Mesothelial cell of epicardium (in vitro differentiated cells): ENCODE results near the gene FRY. TPM values are rescaled to one million over a fixed set of nuclear protein-coding genes. Genes with fewer than 3 reads are reported as not detected.

Experiments
- DNase-seq, 2 experiments: peaks; one replicate each; pipeline ENCODE4 v3.0.0; 2021; ENCODE audit warnings: low spot score in 2 of 2; ENCODE audit not compliant: unreplicated experiment in 2 of 2
- H3K27ac Mint-ChIP-seq: 2 replicates; pipeline ENCODE4 v1.8.0; 2021; ENCODE audit warnings: mixed read lengths
- H3K27me3 Mint-ChIP-seq: 2 replicates; pipeline ENCODE4 v1.8.0; 2021; ENCODE audit warnings: low read depth, mixed read lengths
- H3K36me3 Mint-ChIP-seq: 2 replicates; pipeline ENCODE4 v1.8.0; 2021; ENCODE audit warnings: mixed read lengths
- H3K4me1 Mint-ChIP-seq: 2 replicates; pipeline ENCODE4 v1.8.0; 2021; ENCODE audit warnings: mixed read lengths
- H3K4me3 Mint-ChIP-seq: 2 replicates; pipeline ENCODE4 v1.8.0; 2021; ENCODE audit warnings: mild to moderate bottlenecking, moderate library complexity, mixed read lengths
- H3K9me3 Mint-ChIP-seq: 2 replicates; pipeline ENCODE4 v1.8.0; 2021; ENCODE audit warnings: mixed read lengths
- total RNA-seq: library from RNA; stranded (reverse); gene quantifications from 3 replicates; pipeline ENCODE4 v1.2.1, GENCODE V29; 2021
- TF ChIP-seq, protein P1 (sequence below): fragments of 200-600 bp; sonication (generic); IDR thresholded peaks from one replicate; pipeline ENCODE4 v1.5.0; 2021; ENCODE audit warnings: antibody characterized with exemption; ENCODE audit not compliant: unreplicated experiment

FRY gene
- total RNA-seq, 1 donor from 2014 or later: 18.1 TPM

DNA sequence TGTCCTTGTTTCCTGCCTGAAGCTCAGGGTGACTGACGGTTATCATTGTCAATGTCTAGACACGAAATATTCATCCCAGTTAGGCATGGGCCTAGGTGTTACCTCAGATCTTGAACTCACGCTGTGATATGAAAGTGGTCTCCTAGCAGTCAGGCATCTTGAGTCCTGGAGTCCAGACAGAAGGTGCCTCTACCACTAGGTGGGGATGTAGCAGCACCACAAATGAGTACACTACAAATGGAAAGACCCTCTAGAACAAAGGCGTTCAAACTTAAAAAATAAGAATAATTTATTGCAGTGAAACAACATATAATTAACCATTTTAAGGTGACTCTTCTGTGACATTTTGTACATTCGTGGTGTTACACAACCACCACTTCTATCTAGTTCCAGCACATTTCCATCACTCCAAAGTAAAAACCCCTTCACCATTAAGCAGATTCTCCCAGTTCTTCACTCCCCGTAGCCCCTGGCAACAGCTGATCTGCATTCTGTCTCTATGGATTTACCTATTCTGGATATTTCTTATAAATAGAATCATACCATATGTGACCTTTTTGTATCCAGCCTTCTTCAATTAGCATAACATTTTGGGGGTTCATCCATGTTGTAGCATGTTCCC is 11.9 kb upstream of the FRY start:
- no peak overlapping the region for H3K4me3 Mint-ChIP-seq
- TF ChIP-seq, protein P1, sequence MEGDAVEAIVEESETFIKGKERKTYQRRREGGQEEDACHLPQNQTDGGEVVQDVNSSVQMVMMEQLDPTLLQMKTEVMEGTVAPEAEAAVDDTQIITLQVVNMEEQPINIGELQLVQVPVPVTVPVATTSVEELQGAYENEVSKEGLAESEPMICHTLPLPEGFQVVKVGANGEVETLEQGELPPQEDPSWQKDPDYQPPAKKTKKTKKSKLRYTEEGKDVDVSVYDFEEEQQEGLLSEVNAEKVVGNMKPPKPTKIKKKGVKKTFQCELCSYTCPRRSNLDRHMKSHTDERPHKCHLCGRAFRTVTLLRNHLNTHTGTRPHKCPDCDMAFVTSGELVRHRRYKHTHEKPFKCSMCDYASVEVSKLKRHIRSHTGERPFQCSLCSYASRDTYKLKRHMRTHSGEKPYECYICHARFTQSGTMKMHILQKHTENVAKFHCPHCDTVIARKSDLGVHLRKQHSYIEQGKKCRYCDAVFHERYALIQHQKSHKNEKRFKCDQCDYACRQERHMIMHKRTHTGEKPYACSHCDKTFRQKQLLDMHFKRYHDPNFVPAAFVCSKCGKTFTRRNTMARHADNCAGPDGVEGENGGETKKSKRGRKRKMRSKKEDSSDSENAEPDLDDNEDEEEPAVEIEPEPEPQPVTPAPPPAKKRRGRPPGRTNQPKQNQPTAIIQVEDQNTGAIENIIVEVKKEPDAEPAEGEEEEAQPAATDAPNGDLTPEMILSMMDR: peak; percentile 60
- peak; percentile 26 to 64 for DNase-seq
- no peaks in the 10 kb centered on the region for H3K27me3 Mint-ChIP-seq
- no peaks in the 10 kb centered on the region for H3K36me3 Mint-ChIP-seq
- peaks cover 9% of the 10 kb centered on the region for H3K4me1 Mint-ChIP-seq
- no peaks in the 10 kb centered on the region for H3K9me3 Mint-ChIP-seq
- no peak overlapping the region for H3K27ac Mint-ChIP-seq

DNA sequence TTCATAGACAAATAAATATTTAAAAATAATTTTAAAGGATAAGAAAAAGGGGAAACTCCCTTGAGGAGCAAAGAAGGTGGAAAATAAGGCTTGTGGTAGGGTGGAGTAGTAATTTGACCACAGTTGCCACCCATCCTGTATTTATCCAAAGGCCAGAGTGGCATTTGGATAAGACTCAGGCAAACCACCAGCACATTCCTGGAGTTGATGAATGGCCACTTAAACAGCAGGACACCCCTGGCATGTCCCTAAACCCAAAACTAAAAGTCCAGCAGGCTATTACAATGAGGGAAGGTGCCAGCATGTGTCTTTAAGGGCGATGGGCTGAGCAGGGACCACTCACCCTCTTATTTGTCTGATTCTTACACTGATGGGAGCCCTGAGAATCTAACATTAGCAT is 9.8 kb upstream of the FRY start:
- Mint-ChIP-seq H3K4me1 (peaks cover 9% of the 10 kb centered on the region), H3K9me3 (no peaks in the 10 kb centered on the region), H3K4me3 (no peak overlapping the region), H3K36me3 (no peaks in the 10 kb centered on the region), H3K27me3 (no peaks in the 10 kb centered on the region), H3K27ac (no peak overlapping the region)
- TF ChIP-seq, protein P1: no peak
- no peak for DNase-seq

DNA sequence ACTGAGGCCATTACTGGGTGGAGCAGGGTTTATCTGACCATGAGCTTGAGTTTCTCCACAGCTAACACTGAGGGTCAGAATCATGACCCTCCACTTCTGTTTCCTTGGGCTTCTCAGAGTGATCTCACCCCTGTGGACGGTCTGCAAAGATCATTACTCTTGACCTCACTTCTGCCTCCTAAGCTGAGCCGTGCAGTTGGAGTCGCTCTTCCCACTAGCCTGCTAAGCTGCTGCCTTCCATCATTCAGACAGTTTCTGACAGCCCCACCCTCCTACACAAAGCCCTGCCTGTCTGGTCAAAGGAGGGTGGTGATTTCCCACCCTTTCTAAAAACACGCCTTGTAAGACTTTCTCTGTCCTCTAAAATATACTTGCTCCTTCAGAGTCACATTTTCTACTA is 9.3 kb upstream of the FRY start:
- Mint-ChIP-seq H3K27me3 (no peaks in the 10 kb centered on the region), H3K4me3 (no peak overlapping the region), H3K9me3 (no peaks in the 10 kb centered on the region), H3K36me3 (no peaks in the 10 kb centered on the region), H3K4me1 (peaks cover 9% of the 10 kb centered on the region), H3K27ac (peak overlapping the region; percentile 14)
- TF ChIP-seq, protein P1: no peak
- no peak for DNase-seq

DNA sequence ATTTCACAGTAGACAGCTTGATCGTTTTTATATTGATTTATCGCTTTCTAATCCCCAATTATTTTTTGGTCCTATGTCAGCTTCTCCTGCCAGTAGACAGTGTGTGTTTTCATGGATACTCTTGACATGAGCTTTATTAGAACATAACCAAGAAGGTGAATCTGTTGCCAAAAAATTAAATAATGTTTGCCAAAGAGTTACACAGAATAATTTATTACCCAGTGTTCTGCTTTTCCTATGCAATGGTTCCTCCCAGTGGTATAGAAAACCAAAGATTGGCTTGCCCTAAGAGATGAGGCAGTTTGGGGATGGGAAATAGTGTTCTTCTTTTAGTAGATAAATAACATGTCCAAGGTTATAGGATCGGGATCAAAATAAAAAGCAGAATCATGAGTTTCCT is 8.5 kb upstream of the FRY start:
- Mint-ChIP-seq H3K27ac (no peak overlapping the region), H3K4me3 (no peak overlapping the region), H3K36me3 (no peaks in the 10 kb centered on the region), H3K4me1 (peaks cover 9% of the 10 kb centered on the region), H3K9me3 (no peaks in the 10 kb centered on the region), H3K27me3 (no peaks in the 10 kb centered on the region)
- DNase-seq: no peak
- TF ChIP-seq, protein P1: no peak

DNA sequence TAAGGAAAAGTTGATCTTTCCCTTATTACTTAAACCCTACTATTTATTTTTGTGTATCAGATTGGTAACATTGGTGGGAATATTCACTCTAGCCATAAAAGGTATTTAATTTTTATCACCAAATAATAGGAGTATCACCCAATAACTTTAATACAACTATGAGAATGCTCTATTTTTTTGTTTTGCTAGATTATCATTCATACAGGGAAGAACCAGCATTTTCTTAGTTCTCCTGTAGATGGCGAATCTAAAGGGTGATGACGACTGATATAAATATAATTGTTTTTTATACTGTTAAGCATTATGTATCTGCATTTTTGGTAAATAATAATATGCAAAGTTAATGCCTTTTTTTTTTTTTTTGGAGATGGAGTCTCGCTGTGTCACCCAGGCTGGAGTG is 7.9 kb upstream of the FRY start:
- Mint-ChIP-seq H3K9me3 (no peaks in the 10 kb centered on the region), H3K4me1 (peaks cover 9% of the 10 kb centered on the region), H3K27me3 (no peaks in the 10 kb centered on the region), H3K36me3 (no peaks in the 10 kb centered on the region), H3K4me3 (no peak overlapping the region), H3K27ac (no peak overlapping the region)
- no peak for DNase-seq
- TF ChIP-seq, protein P1: peak; percentile 37

DNA sequence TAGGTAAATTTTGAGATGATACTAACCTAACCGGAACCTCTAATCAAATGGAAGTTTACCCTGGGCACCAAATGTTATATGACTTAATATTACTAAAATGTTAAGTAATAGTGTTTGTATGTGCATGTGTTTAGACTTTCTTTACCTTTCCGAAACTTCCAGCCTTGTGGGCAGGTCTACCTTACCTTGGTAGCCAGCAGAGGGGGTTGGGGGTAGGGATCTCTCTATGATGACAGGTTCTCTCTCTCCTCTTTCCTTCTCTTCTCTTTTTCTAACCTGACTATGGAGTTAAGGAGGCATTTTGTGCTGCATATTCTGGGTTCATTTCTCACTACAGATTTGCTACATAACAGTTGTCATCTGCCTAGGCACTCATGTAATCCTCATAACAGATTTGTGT is 6.8 kb upstream of the FRY start:
- H3K36me3 Mint-ChIP-seq: no peaks in the 10 kb centered on the region
- no peaks in the 10 kb centered on the region for H3K9me3 Mint-ChIP-seq
- H3K27me3 Mint-ChIP-seq: no peaks in the 10 kb centered on the region
- H3K4me3 Mint-ChIP-seq: no peak overlapping the region
- peaks cover 9% of the 10 kb centered on the region for H3K4me1 Mint-ChIP-seq
- no peak for DNase-seq
- TF ChIP-seq, protein P1: no peak
- no peak overlapping the region for H3K27ac Mint-ChIP-seq
